T47D (cell line): ENCODE data around the gene LCE2D.
A peak's percentile ranks its signal among the peaks of the same experiment; 100 is the strongest.
"Not testable (repeated sequence)": the region's sequence is repeated elsewhere in the genome, so short reads cannot be mapped to it uniquely, and the experiment has no call there.

Experiments used
- DNase-seq, 2 experiments: peaks; one replicate each; pipeline versions ENCODE4 v3.0.0 to v3.0.0-alpha.2; 2011 to 2012; ENCODE audit warnings: low read depth in 1 of 2, low spot score in 1 of 2
- JUND ChIP-seq: IDR thresholded peaks from 2 replicates; pipeline ENCODE4 v1.6.1; 2012; ENCODE audit warnings: low read depth
- in situ Hi-C: cut with HindIII; loops from 2 replicates; pipeline ENCODE4 v1.10.0; 2016; ENCODE audit warnings: low sequenced_read_pairs, low pct_unique_long_range_greater_than_20kb

The LCE2D gene

GRCh38 chr1:152658649-152659048 is 4.5 kb upstream of the LCE2D start:
- in situ Hi-C loops: no loop called here
- no peak for DNase-seq
- no peak for TF ChIP-seq JUND

GRCh38 chr1:152666171-152666570 is 3.0 kb downstream of the LCE2D start:
- DNase-seq, in situ Hi-C loops: not testable (repeated sequence)

DNA sequence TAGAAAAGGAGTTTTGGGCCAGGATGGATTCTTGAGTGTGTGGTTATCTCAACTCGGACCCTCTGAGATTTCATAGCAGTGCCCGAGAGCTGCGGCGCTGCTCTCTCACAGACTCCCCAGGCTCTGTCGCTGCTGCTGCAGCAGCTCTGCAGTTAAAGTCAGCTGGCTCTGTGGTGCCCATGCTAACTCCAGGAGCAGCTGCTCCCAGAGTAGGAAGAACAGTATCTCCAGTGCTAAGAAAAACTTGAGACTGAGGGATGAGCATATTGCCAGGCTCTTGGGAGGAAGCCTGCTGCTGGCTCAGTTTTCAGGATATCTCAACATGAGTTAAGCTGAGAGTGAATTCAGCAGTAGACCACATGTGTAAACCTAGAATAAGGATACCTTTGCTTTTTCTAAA is 4.5 kb downstream of the LCE2D start:
- in situ Hi-C loops: no loop called here
- no peak for DNase-seq
- no peak for TF ChIP-seq JUND

- DNase-seq: peak in 1 of 2 experiments; percentile 16
- TF ChIP-seq JUND: no peak
- in situ Hi-C loops: no loop called here
Measured at GRCh38 chr1:152673016-152673415, 9.8 kb downstream of the LCE2D start.

DNA sequence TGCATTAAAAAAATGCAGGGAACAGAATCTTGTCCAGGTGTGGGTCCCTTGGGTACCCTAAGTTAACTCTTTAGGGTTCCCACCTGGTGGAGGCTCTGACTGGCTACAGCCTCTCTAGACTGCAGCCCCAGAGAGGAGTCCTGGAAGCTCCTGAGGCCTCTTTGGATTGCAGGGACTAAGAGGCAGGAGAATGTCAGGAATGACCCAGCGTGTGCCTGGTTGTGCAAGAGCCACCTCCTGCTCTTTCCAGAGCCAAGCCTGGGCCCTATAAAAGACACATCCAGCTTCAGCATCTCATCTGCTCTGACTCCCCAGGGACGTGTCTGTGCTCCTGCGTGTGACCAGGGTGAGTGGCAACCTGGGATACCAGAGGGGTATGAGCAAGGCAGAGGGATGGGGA is 11.8 kb downstream of the LCE2D start, which contains the start of gene LCE2C:
Gene LCE2C (plus strand): TSS at position 297 of the 400 bp plus-strand sequence. CDS start 737 bp downstream, outside the sequence.
- in situ Hi-C loops, DNase-seq: not testable (repeated sequence)

DNA sequence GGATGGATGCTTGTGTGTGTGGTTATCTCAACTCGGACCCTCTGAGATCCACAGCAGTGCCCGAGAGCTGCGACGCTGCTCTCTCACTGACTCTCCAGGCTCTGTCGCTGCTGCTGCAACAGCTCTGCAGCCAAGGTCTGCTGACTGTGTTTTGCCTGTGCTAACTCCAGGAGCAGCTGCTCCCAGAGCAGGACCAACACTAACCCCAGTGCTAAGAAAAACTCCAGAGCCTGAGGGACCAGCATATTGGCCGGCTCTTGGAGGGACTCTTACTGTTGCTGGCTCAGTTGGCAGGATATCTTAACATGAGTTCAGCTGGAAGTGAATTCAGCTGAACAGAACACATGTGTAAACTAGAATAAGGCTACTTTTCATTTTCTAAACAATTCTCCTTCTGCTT is 16.3 kb downstream of the LCE2D start:
- no peak for TF ChIP-seq JUND
- in situ Hi-C loops: no loop called here

GRCh38 chr1:152681616-152682015 is 18.4 kb downstream of the LCE2D start:
- in situ Hi-C loops: no loop called here
- no peak for TF ChIP-seq JUND
- DNase-seq: no peak

More for the DNA sequence above, 16.3 kb downstream of the LCE2D start:
- DNase-seq: no peak

GRCh38 chr1:152683846-152684245 is 20.7 kb downstream of the LCE2D start:
- DNase-seq: no peak
- in situ Hi-C loops: no loop called here
- TF ChIP-seq JUND: no peak

DNA sequence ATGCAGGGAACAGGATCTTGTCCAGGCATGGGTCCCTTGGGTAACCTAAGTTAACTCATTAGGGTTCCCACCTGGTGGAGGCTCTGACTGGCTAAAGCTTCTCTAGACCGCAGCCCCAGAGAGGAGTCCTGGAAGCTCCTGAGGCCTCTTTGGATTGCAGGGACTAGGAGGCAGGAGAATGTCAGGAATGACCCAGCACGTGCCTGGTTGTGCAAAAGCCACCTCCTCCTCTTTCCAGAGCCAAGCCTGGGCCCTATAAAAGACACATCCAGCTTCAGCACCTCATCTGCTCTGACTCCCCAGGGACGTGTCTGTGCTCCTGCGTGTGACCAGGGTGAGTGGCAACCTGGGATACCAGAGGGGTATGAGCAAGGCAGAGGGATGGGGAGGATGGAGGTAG is 22.6 kb downstream of the LCE2D start, which contains the start of gene LCE2B:
Gene LCE2B (plus strand): TSS at position 301 of the 400 bp plus-strand sequence. CDS start 721 bp downstream, outside the sequence.
- DNase-seq, in situ Hi-C loops: not testable (repeated sequence)

- peak in 1 of 2 experiments; percentile 20 for DNase-seq
- in situ Hi-C loops: no loop called here
- no peak for TF ChIP-seq JUND
Measured at GRCh38 chr1:152697701-152698600, 34.8 kb downstream of the LCE2D start, which contains the start of gene LCE2A. TSS of gene LCE2A (plus strand) at chr1:152698345. CDS start at chr1:152698902, 557 bp downstream.

DNA sequence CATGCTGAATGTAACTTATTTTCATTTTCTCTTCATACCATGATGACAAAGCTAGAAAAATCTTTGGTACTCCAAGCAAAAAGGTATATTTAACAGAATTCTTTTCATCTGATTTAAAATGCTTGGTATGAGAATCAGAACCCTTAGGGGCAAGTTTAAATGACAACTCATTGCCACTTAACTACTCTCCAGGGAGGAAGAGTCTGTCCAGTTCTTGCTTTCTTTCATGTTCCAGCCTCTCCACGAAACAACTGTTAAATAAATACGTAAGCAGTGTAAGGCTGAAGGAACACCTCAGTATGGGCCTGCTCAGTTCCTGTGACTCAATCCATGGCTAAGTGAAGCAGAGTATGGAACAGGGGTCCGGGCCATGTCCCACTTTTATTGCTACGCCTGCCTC is 36.6 kb downstream of the LCE2D start:
- in situ Hi-C loops: no loop called here
- TF ChIP-seq JUND: no peak
- no peak for DNase-seq

GRCh38 chr1:152707860-152708259 is 44.7 kb downstream of the LCE2D start, which contains the start of gene LCE4A:
TSS of gene LCE4A (plus strand) at chr1:152708160. CDS start at chr1:152709076, 916 bp downstream.
- in situ Hi-C loops: no loop called here
- DNase-seq: no peak
- no peak for TF ChIP-seq JUND
